ENCODE data around the gene SRBD1.

The SRBD1 gene

GRCh38 chr2:45510701-45511420, 100.2 kb downstream of the SRBD1 start:
- H3K27ac ChIP-seq = no peak overlapping the region
- TF ChIP-seq CTCF (IDR thresholded peaks at IDR 0.05) (no peak), ZFX (IDR thresholded peaks at IDR 0.05; ENCODE audit: borderline replicate concordance) (no peak)

- TF ChIP-seq ZFX (IDR thresholded peaks at IDR 0.05; ENCODE audit: borderline replicate concordance) (no peak), CTCF (IDR thresholded peaks at IDR 0.05) (no peak)
Observed at GRCh38 chr2:45506756-45507155, 104.3 kb downstream of the SRBD1 start.

GRCh38 chr2:45505138-45505537, 105.9 kb downstream of the SRBD1 start:
- no peak overlapping the region for H3K27ac ChIP-seq
- TF ChIP-seq ZFX (IDR thresholded peaks at IDR 0.05; ENCODE audit: borderline replicate concordance) = no peak
- TF ChIP-seq CTCF (IDR thresholded peaks at IDR 0.05) = no peak

More at GRCh38 chr2:45506756-45507155, 104.3 kb downstream of the SRBD1 start:
- no peak overlapping the region for H3K27ac ChIP-seq

- H3K27ac ChIP-seq = no peak overlapping the region
Observed at GRCh38 chr2:45498661-45499550, 112.2 kb downstream of the SRBD1 start.

GRCh38 chr2:45497355-45497754, 113.7 kb downstream of the SRBD1 start:
- no peak overlapping the region for H3K27ac ChIP-seq
- no peak for TF ChIP-seq CTCF (IDR thresholded peaks at IDR 0.05)
- no peak for TF ChIP-seq ZFX (IDR thresholded peaks at IDR 0.05; ENCODE audit: borderline replicate concordance)

More at GRCh38 chr2:45498661-45499550, 112.2 kb downstream of the SRBD1 start:
- TF ChIP-seq ZFX (IDR thresholded peaks at IDR 0.05; ENCODE audit: borderline replicate concordance) = no peak
- TF ChIP-seq CTCF (IDR thresholded peaks at IDR 0.05) = no peak

- no peak overlapping the region for H3K27ac ChIP-seq
- TF ChIP-seq CTCF (IDR thresholded peaks at IDR 0.05) (no peak), ZFX (IDR thresholded peaks at IDR 0.05; ENCODE audit: borderline replicate concordance) (no peak)
Observed at GRCh38 chr2:45496869-45497268, 114.2 kb downstream of the SRBD1 start.

GRCh38 chr2:45494978-45495293, 116.1 kb downstream of the SRBD1 start:
- no peak overlapping the region for H3K27ac ChIP-seq
- peak; percentile 19; the same call in 1 of the 2 replicates for TF ChIP-seq CTCF (IDR thresholded peaks at IDR 0.05)
- TF ChIP-seq ZFX (IDR thresholded peaks at IDR 0.05; ENCODE audit: borderline replicate concordance) = no peak

Measured in 22Rv1 (cell line).